GM12878 (cell line): ENCODE data around the gene SMPD3. TPM values are rescaled to one million over a fixed set of nuclear protein-coding genes. Genes with fewer than 3 reads are reported as not detected.

Source experiments
- ATAC-seq: fragments of 200-7000 bp; cut with Tn5 transposase; 3 replicates; pipeline ENCODE4 v1.9.1; 2020; ENCODE audit warnings: mild to moderate bottlenecking, moderate library complexity
- BruUV-seq: library from RNA; stranded (reverse); fragments of 400-500 nt; replicated peaks from 2 replicates; lab custom pipeline; 2021; lab: Mats Ljungman, UMichigan
- CTCF ChIA-PET: fragments of 300-600 bp; sonication (Branson Sonifier 250); formaldehyde crosslinking; extraction: SDS; loops from one replicate; lab custom pipeline; 2021; ENCODE audit warnings: inconsistent platforms; lab: Yijun Ruan, JAX
- POLR2A ChIA-PET: fragments of 350-600 bp; formaldehyde crosslinking; extraction: SDS; loops from one replicate; lab custom pipeline; 2021; ENCODE audit warnings: inconsistent platforms; lab: Charles Lee
- RAD21 ChIA-PET: fragments of 300-600 bp; sonication (Branson Sonifier 250); formaldehyde crosslinking; loops from one replicate; lab custom pipeline; 2023; ENCODE audit warnings: antibody characterized with exemption; ENCODE audit not compliant: unreplicated experiment; lab: Charles Lee
- SMC1A ChIA-PET: fragments of 300-600 bp; sonication (Branson Sonifier 250); formaldehyde crosslinking; loops from one replicate; lab custom pipeline; 2023; ENCODE audit not compliant: unreplicated experiment, uncharacterized antibody; lab: Charles Lee
- DNase-seq: peaks from one replicate; pipeline ENCODE4 v3.0.0-alpha.2; 2011; ENCODE audit warnings: low read depth, low spot score
- FAIRE-seq: peaks from 3 replicates; lab custom pipeline; 2011; peaks lifted over from hg19 to GRCh38; lab: Jason Lieb, UNC
- H2AFZ ChIP-seq: 2 replicates; pipeline ENCODE4 v1.6.0; 2011; ENCODE audit warnings: low read depth, low read length, control low read depth; ENCODE audit not compliant: control insufficient read depth
- H3K27ac ChIP-seq: 2 replicates; pipeline ENCODE4 v1.5.1; 2011; ENCODE audit warnings: control low read depth; ENCODE audit not compliant: control insufficient read depth, insufficient read depth
- H3K27me3 ChIP-seq, 2 experiments: replicated peaks in 1 of 2; 2 replicates each; pipeline versions ENCODE4 v1.6.0 to v1.6.1; 2011; ENCODE audit warnings: low read length in 1 of 2; ENCODE audit not compliant: control insufficient read depth in 2 of 2, insufficient read depth in 2 of 2
- H3K36me3 ChIP-seq, 2 experiments: 2 replicates each; pipeline ENCODE4 v1.5.1; 2011; ENCODE audit warnings: low read length in 1 of 2; ENCODE audit not compliant: control insufficient read depth in 2 of 2, insufficient read depth in 2 of 2
- H3K4me1 ChIP-seq: 2 replicates; pipeline ENCODE4 v1.6.1; 2011; ENCODE audit warnings: mild to moderate bottlenecking, low read length, moderate library complexity, mixed read lengths; ENCODE audit not compliant: control insufficient read depth, insufficient read depth
- H3K4me2 ChIP-seq: 2 replicates; pipeline ENCODE4 v1.6.0; 2011; ENCODE audit warnings: control low read depth; ENCODE audit not compliant: control insufficient read depth, insufficient read depth
- H3K4me3 ChIP-seq: fragments of 200-600 bp; sonication (generic); 2 replicates; pipeline ENCODE4 v1.5.1; 2016
- H3K79me2 ChIP-seq: 2 replicates; pipeline ENCODE4 v1.6.0; 2011; ENCODE audit warnings: low read length; ENCODE audit not compliant: control insufficient read depth, insufficient read depth
- H3K9ac ChIP-seq: 2 replicates; pipeline ENCODE4 v1.8.0; 2011; ENCODE audit warnings: low read length, control low read depth, mixed read lengths; ENCODE audit not compliant: control insufficient read depth, insufficient read depth
- H3K9me3 ChIP-seq: replicated peaks from 3 replicates; pipeline ENCODE4 v1.5.1; 2011; ENCODE audit warnings: mild to moderate bottlenecking, low read length; ENCODE audit not compliant: control insufficient read depth, insufficient read depth
- H4K20me1 ChIP-seq: 2 replicates; pipeline ENCODE4 v1.6.0; 2011; ENCODE audit not compliant: control insufficient read depth, insufficient read depth
- ASH2L ChIP-seq: fragments of 300-600, 200-600 bp; sonication (generic); IDR thresholded peaks from 2 replicates; pipeline ENCODE4 v1.6.1; 2017; ENCODE audit warnings: low read depth, mild to moderate bottlenecking, borderline replicate concordance
- CBFB ChIP-seq: IDR thresholded peaks from 2 replicates; pipeline ENCODE4 v1.6.1; 2016; ENCODE audit warnings: antibody characterized with exemption, low read depth
- CREM ChIP-seq: IDR thresholded peaks from 2 replicates; pipeline ENCODE4 v1.6.1; 2014; ENCODE audit warnings: antibody characterized with exemption, low read depth
- FOXK2 ChIP-seq: fragments of 450-650 bp; IDR thresholded peaks from 2 replicates; pipeline ENCODE4 v1.6.1; 2017; ENCODE audit warnings: mild to moderate bottlenecking, moderate library complexity
- GATAD2B ChIP-seq: fragments of 450-650 bp; conservative IDR thresholded peaks from 2 replicates; pipeline ENCODE4 v1.6.1; 2017; ENCODE audit warnings: low read depth, mild to moderate bottlenecking, moderate library complexity
- KDM1A ChIP-seq: fragments of 200-600 bp; sonication (generic); IDR thresholded peaks from 2 replicates; pipeline ENCODE4 v1.6.1; 2016; ENCODE audit warnings: borderline replicate concordance
- MYB ChIP-seq: fragments of 150-350 bp; IDR thresholded peaks from 2 replicates; pipeline ENCODE4 v1.6.1; 2014; ENCODE audit warnings: mild to moderate bottlenecking, low read depth, low read length, borderline replicate concordance
- NFYB ChIP-seq: IDR thresholded peaks from 2 replicates; pipeline ENCODE4 v1.6.1; 2011; ENCODE audit warnings: low read depth, mild to moderate bottlenecking, low read length, improper control_type of control experiment, moderate library complexity; ENCODE audit not compliant: insufficient read depth
- PAX8 ChIP-seq: fragments of 450-650 bp; IDR thresholded peaks from 2 replicates; pipeline ENCODE4 v1.6.1; 2017; ENCODE audit warnings: mild to moderate bottlenecking, moderate library complexity
- POU2F2 ChIP-seq: IDR thresholded peaks from 3 replicates; pipeline ENCODE4 v1.6.1; 2011; ENCODE audit warnings: low read depth, mild to moderate bottlenecking, low read length, borderline replicate concordance
- RFX5 ChIP-seq: IDR thresholded peaks from 2 replicates; pipeline ENCODE4 v1.6.1; 2011; ENCODE audit warnings: low read depth, low read length, improper control_type of control experiment
- RUNX3 ChIP-seq: IDR thresholded peaks from 2 replicates; pipeline ENCODE4 v1.6.1; 2012; ENCODE audit warnings: low read length, inconsistent platforms
- STAT1 ChIP-seq: fragments of 450-650 bp; conservative IDR thresholded peaks from 2 replicates; pipeline ENCODE4 v1.6.1; 2014; ENCODE audit warnings: antibody characterized with exemption, mild to moderate bottlenecking
- TBL1XR1 ChIP-seq: IDR thresholded peaks from 2 replicates; pipeline ENCODE4 v1.6.1; 2012; ENCODE audit warnings: low read depth, low read length, improper control_type of control experiment
- WGBS: methylation state at CpG from one replicate; pipeline ENCODE4 v1.1.6; 2016; ENCODE audit warnings: low lambda C conversion rate; ENCODE audit not compliant: insufficient replicate concordance, insufficient coverage; ENCODE audit errors: missing lambda C conversion rate; 5-methylcytosine and 5-hydroxymethylcytosine counted together
- in situ Hi-C: fragments of 300-500 bp; cut with MboI; formaldehyde crosslinking; loops from 9 replicates; pipeline ENCODE4 v1.14.3; 2018; ENCODE audit warnings: mixed read lengths
- intact Hi-C: fragments of 100-400 bp; cut with micrococcal nuclease; formaldehyde crosslinking; loops from one replicate; pipeline ENCODE4 v1.14.2; 2022; ENCODE audit not compliant: unreplicated experiment
- polyA plus RNA-seq, 11 experiments: library from polyadenylated mRNA; depleted of rRNA in 4 of 11; unstranded in 6 of 11; stranded (reverse) in 5 of 11; fragments of >200 nt; fragmentation: Nextera tagmentation in 4 of 11; fragmentation: Illumina TruSeq in 1 of 11; extraction: Ambion mirVana in 4 of 11; extraction: Trizol in 1 of 11; gene quantifications; 1 replicate in 1 of 11; 2 replicates in 10 of 11; pipeline versions ENCODE4 v1.2.1 to v1.2.3, GENCODE V29; 2011 to 2016; ENCODE audit warnings: inconsistent platforms in 2 of 11, missing spikeins in 2 of 11, low read depth in 1 of 11
- total RNA-seq, 4 experiments: library from RNA; depleted of rRNA in 3 of 4; stranded (reverse); fragments of >200 nt in 3 of 4; fragmentation: Illumina TruSeq in 1 of 4; extraction: Trizol in 1 of 4; gene quantifications; 2 replicates each; pipeline versions ENCODE4 v1.2.1 to v1.2.3, GENCODE V29; 2013 to 2021
- TF ChIP-seq, protein P1 (sequence below): fragments of 450-650 bp; conservative IDR thresholded peaks from 2 replicates; pipeline ENCODE4 v1.6.1; 2017; ENCODE audit warnings: mild to moderate bottlenecking, moderate library complexity

SMPD3 gene
- total and polyA plus RNA-seq, 10 of the 15 experiments (the other 5 are each of a cell fraction or from before 2014, with no cell fraction given), result 0.04 to 2.0 (median 1.2) TPM

DNA sequence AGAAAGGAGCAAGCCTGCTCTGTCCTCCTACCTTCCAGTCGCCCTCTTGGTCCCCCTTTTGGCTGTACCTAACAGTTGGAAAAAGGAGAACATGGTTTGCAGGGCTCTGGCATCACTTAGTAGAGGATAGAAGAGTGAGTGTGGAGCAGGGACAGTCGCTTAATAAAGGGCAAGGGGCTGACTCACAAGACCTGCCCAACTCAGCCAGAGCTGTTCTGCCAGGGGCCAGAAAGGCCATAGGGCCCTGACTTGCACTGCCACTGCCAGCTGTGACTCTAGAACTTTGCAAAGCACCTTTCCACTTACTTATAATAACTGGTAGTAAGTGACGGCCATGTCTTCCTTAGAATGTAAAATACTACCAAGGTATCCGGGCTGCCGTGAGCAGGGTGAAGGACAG, 124.0 kb downstream of the SMPD3 start:
- FAIRE-seq, result no peak
- DNase-seq, result no peak
- TF ChIP-seq POU2F2 (no peak), NFYB (no peak), PAX8 (no peak), MYB (no peak), RFX5 (no peak), TBL1XR1 (no peak), ASH2L (no peak), CREM (no peak), RUNX3 (no peak), CBFB (no peak), FOXK2 (no peak), STAT1 (no peak), KDM1A (no peak), GATAD2B (no peak)
- TF ChIP-seq, protein P1, sequence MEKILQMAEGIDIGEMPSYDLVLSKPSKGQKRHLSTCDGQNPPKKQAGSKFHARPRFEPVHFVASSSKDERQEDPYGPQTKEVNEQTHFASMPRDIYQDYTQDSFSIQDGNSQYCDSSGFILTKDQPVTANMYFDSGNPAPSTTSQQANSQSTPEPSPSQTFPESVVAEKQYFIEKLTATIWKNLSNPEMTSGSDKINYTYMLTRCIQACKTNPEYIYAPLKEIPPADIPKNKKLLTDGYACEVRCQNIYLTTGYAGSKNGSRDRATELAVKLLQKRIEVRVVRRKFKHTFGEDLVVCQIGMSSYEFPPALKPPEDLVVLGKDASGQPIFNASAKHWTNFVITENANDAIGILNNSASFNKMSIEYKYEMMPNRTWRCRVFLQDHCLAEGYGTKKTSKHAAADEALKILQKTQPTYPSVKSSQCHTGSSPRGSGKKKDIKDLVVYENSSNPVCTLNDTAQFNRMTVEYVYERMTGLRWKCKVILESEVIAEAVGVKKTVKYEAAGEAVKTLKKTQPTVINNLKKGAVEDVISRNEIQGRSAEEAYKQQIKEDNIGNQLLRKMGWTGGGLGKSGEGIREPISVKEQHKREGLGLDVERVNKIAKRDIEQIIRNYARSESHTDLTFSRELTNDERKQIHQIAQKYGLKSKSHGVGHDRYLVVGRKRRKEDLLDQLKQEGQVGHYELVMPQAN, result no peak
- Histone ChIP-seq H3K27me3 (no peaks in the 10 kb centered on the region), H3K9ac (no peak overlapping the region), H4K20me1 (no peaks in the 10 kb centered on the region), H3K27ac (no peak overlapping the region), H3K4me3 (no peak overlapping the region), H3K4me1 (peaks cover 14% of the 10 kb centered on the region), H3K79me2 (no peaks in the 10 kb centered on the region; the same call in 1 of the 2 replicates), H3K9me3 (no peaks in the 10 kb centered on the region), H2AFZ (no peak overlapping the region), H3K4me2 (no peak overlapping the region), H3K36me3 (peaks cover 6 to 23% of the 10 kb centered on the region in 2 experiments)
- ChIA-PET POLR2A (interaction anchor here (0.9 kb wide), 1 partner anchor 24 kb away, joined by 3 read pairs; no protein-coding TSS in a partner anchor), SMC1A (interaction anchor here (0.5 to 7.2 kb wide), 5 partner anchors 17 to 66 kb away, joined by 3 to 85 read pairs (median 4); partner anchors contain the start of gene SLC7A6), RAD21 (interaction anchor here (0.8 to 15.5 kb wide), 2 partner anchors 48 to 62 kb away, joined by 3 to 399 read pairs; partner anchors contain the start of gene SLC7A6), CTCF (interaction anchor here (21.7 kb wide), 1 partner anchor 63 kb away, joined by 747 read pairs; the partner anchor contains the start of gene SLC7A6)
- no peak for ATAC-seq
- 98% methylated on average over 5 of the region's 5 CpGs for WGBS
- no TSS peak for BruUV-seq
- in situ Hi-C loops, result no loop called here
- intact Hi-C loops, result no loop called here
